Endothelial cell of umbilical vein (primary cell): Measurements from ENCODE around the gene SIPA1L3. TPM values are rescaled to one million over a fixed set of nuclear protein-coding genes. Genes with fewer than 3 reads are reported as not detected.

Experiments
- BruUV-seq: library from RNA; stranded (reverse); fragments of 400-500 nt; replicated peaks from 2 replicates; lab custom pipeline; 2021; lab: Mats Ljungman, UMichigan
- CTCF ChIA-PET: fragments of 300-600, 350-600 bp; sonication (Branson Sonifier 250); formaldehyde crosslinking; loops from one replicate; lab custom pipeline; 2021; ENCODE audit warnings: antibody characterized with exemption, inconsistent platforms; lab: Charles Lee
- POLR2A ChIA-PET: fragments of 300-600, 350-600 bp; sonication (Branson Sonifier 250); formaldehyde crosslinking; loops from one replicate; lab custom pipeline; 2021; ENCODE audit warnings: antibody characterized with exemption, inconsistent platforms; lab: Charles Lee
- DNase-seq: peaks from one replicate; pipeline ENCODE4 v3.0.0-alpha.2; 2011; ENCODE audit warnings: low read depth, low spot score
- FAIRE-seq: peaks from 2 replicates; lab custom pipeline; 2011; peaks lifted over from hg19 to GRCh38; lab: Jason Lieb, UNC
- H2AFZ ChIP-seq: 2 replicates; pipeline ENCODE4 v1.6.0; 2012; ENCODE audit warnings: low read depth, low read length, control low read depth, inconsistent platforms
- H3K27ac ChIP-seq: 2 replicates; pipeline ENCODE4 v1.5.1; 2011; ENCODE audit warnings: low read depth, mild to moderate bottlenecking, control low read depth, low read length, moderate library complexity; ENCODE audit not compliant: insufficient read depth
- H3K27me3 ChIP-seq, 2 experiments: 2 replicates each; pipeline versions ENCODE4 v1.6.0 to v1.6.1; 2011; ENCODE audit warnings: low read length in 2 of 2, mixed read lengths in 1 of 2; ENCODE audit not compliant: control insufficient read depth in 2 of 2, insufficient read depth in 2 of 2
- H3K36me3 ChIP-seq, 2 experiments: 2 replicates in 1 of 2; 3 replicates in 1 of 2; pipeline ENCODE4 v1.5.1; 2011; ENCODE audit warnings: low read length in 2 of 2, mild to moderate bottlenecking in 1 of 2, moderate library complexity in 1 of 2; ENCODE audit not compliant: control insufficient read depth in 2 of 2, insufficient read depth in 2 of 2; ENCODE audit errors: extremely low read depth in 1 of 2
- H3K4me1 ChIP-seq: 3 replicates; pipeline ENCODE4 v1.5.1; 2011; ENCODE audit warnings: mild to moderate bottlenecking, low read length; ENCODE audit not compliant: control insufficient read depth, insufficient read depth; ENCODE audit errors: extremely low read depth
- H3K4me2 ChIP-seq: 2 replicates; pipeline ENCODE4 v1.6.1; 2011; ENCODE audit warnings: low read length, control low read depth, mixed read lengths; ENCODE audit not compliant: insufficient read depth
- H3K4me3 ChIP-seq, 3 experiments: fragments of 200-600 bp in 1 of 3; sonication (generic), shearing (Covaris generic) in 1 of 3; replicated peaks in 1 of 3; 2 replicates each; pipeline ENCODE4 v1.5.1; 2011 to 2016; ENCODE audit warnings: control low read depth in 3 of 3, low read length in 3 of 3, mild to moderate bottlenecking in 2 of 3, inconsistent platforms in 1 of 3, low read depth in 1 of 3, moderate library complexity in 1 of 3; ENCODE audit not compliant: insufficient read depth in 1 of 3
- H3K79me2 ChIP-seq: 2 replicates; pipeline ENCODE4 v1.6.0; 2012; ENCODE audit warnings: low read length, inconsistent platforms; ENCODE audit not compliant: control insufficient read depth, insufficient read depth
- H3K9ac ChIP-seq: replicated peaks from 2 replicates; pipeline ENCODE3; 2011; ENCODE audit warnings: low read length, control low read depth; ENCODE audit not compliant: insufficient read depth; ENCODE audit errors: extremely low read depth
- H3K9me1 ChIP-seq: replicated peaks from 3 replicates; pipeline ENCODE4 v1.6.0; 2011; ENCODE audit warnings: mild to moderate bottlenecking, low read length; ENCODE audit not compliant: control insufficient read depth, insufficient read depth; ENCODE audit errors: extremely low read depth
- H3K9me3 ChIP-seq: replicated peaks from 2 replicates; pipeline ENCODE4 v1.5.1; 2012; ENCODE audit warnings: low read length, inconsistent platforms; ENCODE audit not compliant: control insufficient read depth, insufficient read depth
- H4K20me1 ChIP-seq: replicated peaks from 2 replicates; pipeline ENCODE3; 2011; ENCODE audit warnings: mild to moderate bottlenecking, low read length; ENCODE audit not compliant: control insufficient read depth, insufficient read depth; ENCODE audit errors: extremely low read depth
- CTCF ChIP-seq, 2 donors: IDR thresholded peaks; 1 replicate in 1 of 2; 2 replicates in 1 of 2; pipeline ENCODE4 v1.5.1; 2011; ENCODE audit warnings: low read length in 2 of 2, mild to moderate bottlenecking in 2 of 2, moderate library complexity in 2 of 2, control low read depth in 1 of 2, inconsistent platforms in 1 of 2, low read depth in 1 of 2; ENCODE audit not compliant: insufficient read depth in 1 of 2; ENCODE audit errors: extremely low read depth in 1 of 2
- EZH2 ChIP-seq: IDR thresholded peaks from 2 replicates; pipeline ENCODE4 v1.6.1; 2012; ENCODE audit warnings: borderline replicate concordance, low read depth, mild to moderate bottlenecking, moderate library complexity, low read length, inconsistent platforms; ENCODE audit not compliant: severe bottlenecking
- FOS ChIP-seq: IDR thresholded peaks from 2 replicates; pipeline ENCODE4 v1.6.1; 2011; ENCODE audit warnings: mild to moderate bottlenecking, low read length, moderate library complexity, borderline replicate concordance; ENCODE audit not compliant: insufficient read depth
- GATA2 ChIP-seq: IDR thresholded peaks from 2 replicates; pipeline ENCODE4 v1.7.0; 2011; ENCODE audit warnings: low read depth, mild to moderate bottlenecking, moderate library complexity, mixed read lengths, low read length; ENCODE audit not compliant: insufficient read length, insufficient read depth
- JUN ChIP-seq: IDR thresholded peaks from 2 replicates; pipeline ENCODE4 v1.6.1; 2011; ENCODE audit warnings: borderline replicate concordance, low read depth; ENCODE audit not compliant: insufficient read length, insufficient read depth
- MAX ChIP-seq: IDR thresholded peaks from 2 replicates; pipeline ENCODE4 v1.6.1; 2011; ENCODE audit not compliant: insufficient read depth, insufficient read length
- MYC ChIP-seq: IDR thresholded peaks from one replicate; pipeline ENCODE4 v1.6.1; 2011; ENCODE audit warnings: mild to moderate bottlenecking, low read depth, low read length
- POLR2A ChIP-seq: IDR thresholded peaks from 2 replicates; pipeline ENCODE4 v1.6.1; 2012; ENCODE audit warnings: low read depth, mild to moderate bottlenecking, control low read depth, low read length
- POLR2AphosphoS5 ChIP-seq: IDR thresholded peaks from 2 replicates; pipeline ENCODE4 v1.6.1; 2012; ENCODE audit warnings: low read depth, mild to moderate bottlenecking, control low read depth, low read length, moderate library complexity; ENCODE audit not compliant: insufficient read depth
- dilution Hi-C: fragments of 300-500 bp; cut with MboI; formaldehyde crosslinking; loops from one replicate; pipeline ENCODE4 v1.15.0; 2019; ENCODE audit warnings: low sequenced_read_pairs; ENCODE audit not compliant: extremely low pct_ligation_motif_present
- intact Hi-C: fragments of 100-400 bp; cut with micrococcal nuclease; formaldehyde crosslinking; loops from one replicate; pipeline ENCODE4 v1.10.0; 2022
- polyA plus RNA-seq, 4 experiments: library from polyadenylated mRNA; depleted of rRNA in 3 of 4; stranded (reverse) in 3 of 4; unstranded in 1 of 4; fragments of >200 nt; gene quantifications; 2 replicates each; pipeline versions ENCODE4 v1.2.1 to v1.2.3, GENCODE V29; 2011 to 2012; ENCODE audit warnings: missing spikeins in 1 of 4
- total RNA-seq: library from RNA; stranded (reverse); gene quantifications from 2 replicates; pipeline ENCODE4 v1.2.3, GENCODE V29; 2021

SIPA1L3 gene
- total and polyA plus RNA-seq, 2 donors (not counting 3 experiments of a cell fraction or from before 2014, with no cell fraction given): 14.2 to 47.2 TPM

GRCh38 chr19:37979547-37980082 is 72.6 kb downstream of the SIPA1L3 start:
- no peak overlapping the region for H3K27ac ChIP-seq
- FAIRE-seq (no peak), DNase-seq (no peak)
- POLR2A ChIA-PET: no interaction called here
- peaks cover 5% of the 10 kb centered on the region for H3K4me1 ChIP-seq
- H3K9ac ChIP-seq: no peak overlapping the region
- H3K27me3 ChIP-seq: no peaks in the 10 kb centered on the region
- H4K20me1 ChIP-seq: no peaks in the 10 kb centered on the region
- no peak overlapping the region for H3K4me2 ChIP-seq
- no peaks in the 10 kb centered on the region for H3K9me3 ChIP-seq
- H3K4me3 ChIP-seq: no peak overlapping the region
- no peaks in the 10 kb centered on the region for H3K9me1 ChIP-seq
- CTCF ChIA-PET: no interaction called here
- dilution Hi-C loops (no loop called here), intact Hi-C loops (loop anchor here (5.0 kb wide), 1 partner anchor 47 kb away; no protein-coding TSS in a partner anchor)
- TF ChIP-seq MYC (no peak), POLR2AphosphoS5 (no peak), GATA2 (no peak), EZH2 (no peak), JUN (no peak), MAX (no peak), CTCF (IDR thresholded peaks at IDR 0.05; ENCODE audit: extremely low read depth in 1 of 2, insufficient read depth in 1 of 2, low read depth in 1 of 2, low read length in 2 of 2) (no peak), FOS (no peak), POLR2A (no peak)
- no peaks in the 10 kb centered on the region for H3K36me3 ChIP-seq
- no TSS peak for BruUV-seq
- H3K79me2 ChIP-seq: peaks cover 29% of the 10 kb centered on the region
- no peak overlapping the region for H2AFZ ChIP-seq
